Measurements from ENCODE around the gene FAM3C. TPM values are rescaled to one million over a fixed set of nuclear protein-coding genes. Genes with fewer than 3 reads are reported as not detected.

FAM3C gene
- total RNA-seq, 1 experiment from 2014 or later: 65.2 TPM

- DNase-seq (ENCODE audit: low read depth): no peak
Measured at GRCh38 chr7:121300685-121301420, 95.3 kb downstream of the FAM3C start.

Other genes with a start within 250 kb of the FAM3C start
- gene WNT16, start 67.3 kb downstream of the FAM3C start, total RNA-seq (2014; rRNA removed; shearing (Covaris generic)): 0.17 TPM in 1 of 2 replicates, not detected in the other